Endodermal cell (in vitro differentiated cells): ENCODE data around the gene NFIA. TPM values are rescaled to one million over a fixed set of nuclear protein-coding genes. Genes with fewer than 3 reads are reported as not detected.

Source experiments
- DNase-seq: peaks from one replicate; pipeline ENCODE4 v3.0.0-alpha.2; 2017
- H3K27ac ChIP-seq: 2 replicates; pipeline ENCODE4 v1.5.1; 2013; ENCODE audit warnings: mild to moderate bottlenecking, low read depth, low read length, moderate library complexity
- H3K27me3 ChIP-seq: 2 replicates; pipeline ENCODE4 v1.6.1; 2013; ENCODE audit warnings: mild to moderate bottlenecking, low read length, moderate library complexity; ENCODE audit not compliant: insufficient read depth, control insufficient read depth, poor library complexity, severe bottlenecking
- H3K36me3 ChIP-seq: 2 replicates; pipeline ENCODE4 v1.7.0; 2013; ENCODE audit warnings: mild to moderate bottlenecking, low read length, moderate library complexity; ENCODE audit not compliant: control insufficient read depth, insufficient read depth
- H3K4me1 ChIP-seq: one replicate; pipeline ENCODE4 v1.7.0; 2013; ENCODE audit warnings: low read length; ENCODE audit not compliant: control insufficient read depth, insufficient read depth
- H3K4me3 ChIP-seq: 2 replicates; pipeline ENCODE4 v1.5.1; 2013; ENCODE audit warnings: mild to moderate bottlenecking, low read length, moderate library complexity
- H3K9ac ChIP-seq: 2 replicates; pipeline ENCODE4 v1.6.1; 2013; ENCODE audit warnings: mild to moderate bottlenecking, low read length, moderate library complexity; ENCODE audit not compliant: poor library complexity, severe bottlenecking; ENCODE audit errors: extremely low read depth
- H3K9me3 ChIP-seq: 2 replicates; pipeline ENCODE4 v1.6.1; 2013; ENCODE audit warnings: mild to moderate bottlenecking, low read length, moderate library complexity; ENCODE audit not compliant: control insufficient read depth
- H3K27ac Mint-ChIP-seq: 2 replicates; pipeline ENCODE4 v1.8.0; 2020; ENCODE audit warnings: mixed read lengths
- H3K27me3 Mint-ChIP-seq: 2 replicates; pipeline ENCODE4 v1.8.0; 2021; ENCODE audit warnings: mild to moderate bottlenecking, mixed read lengths; ENCODE audit not compliant: insufficient read depth
- H3K36me3 Mint-ChIP-seq: 2 replicates; pipeline ENCODE4 v1.8.0; 2020; ENCODE audit warnings: low read depth, mixed read lengths
- H3K4me1 Mint-ChIP-seq: 2 replicates; pipeline ENCODE4 v1.8.0; 2020; ENCODE audit warnings: mixed read lengths
- H3K4me3 Mint-ChIP-seq: 2 replicates; pipeline ENCODE4 v1.8.0; 2020; ENCODE audit warnings: mild to moderate bottlenecking, moderate library complexity, mixed read lengths
- H3K9me3 Mint-ChIP-seq: 2 replicates; pipeline ENCODE4 v1.8.0; 2020; ENCODE audit warnings: mild to moderate bottlenecking, mixed read lengths
- WGBS, 2 experiments: methylation state at CpG; one replicate each; pipeline versions ENCODE4 v1.1.5 to v1.1.7; 2013; ENCODE audit warnings: missing lambda C conversion rate in 2 of 2, mixed read lengths in 1 of 2; ENCODE audit not compliant: insufficient coverage in 1 of 2, insufficient read length in 1 of 2; 5-methylcytosine and 5-hydroxymethylcytosine counted together
- total RNA-seq, 2 donors: library from RNA; stranded (reverse); fragmentation: NEBNext Ultra II Directional in 1 of 2; extraction: Animal tissue kit (Norgen Biotek cat#: 25700) in 1 of 2; gene quantifications; 2 replicates in 1 of 2; 3 replicates in 1 of 2; pipeline ENCODE4 v1.2.1, GENCODE V29; 2021
- TF ChIP-seq, protein P1 (sequence below): fragments of 200-600 bp; sonication (generic); conservative IDR thresholded peaks from 2 replicates; pipeline ENCODE4 v1.5.0; 2021; ENCODE audit warnings: antibody characterized with exemption, mild to moderate bottlenecking

The NFIA gene
- total RNA-seq, 2 donors from 2014 or later, result 2.3 to 3.8 TPM

DNA sequence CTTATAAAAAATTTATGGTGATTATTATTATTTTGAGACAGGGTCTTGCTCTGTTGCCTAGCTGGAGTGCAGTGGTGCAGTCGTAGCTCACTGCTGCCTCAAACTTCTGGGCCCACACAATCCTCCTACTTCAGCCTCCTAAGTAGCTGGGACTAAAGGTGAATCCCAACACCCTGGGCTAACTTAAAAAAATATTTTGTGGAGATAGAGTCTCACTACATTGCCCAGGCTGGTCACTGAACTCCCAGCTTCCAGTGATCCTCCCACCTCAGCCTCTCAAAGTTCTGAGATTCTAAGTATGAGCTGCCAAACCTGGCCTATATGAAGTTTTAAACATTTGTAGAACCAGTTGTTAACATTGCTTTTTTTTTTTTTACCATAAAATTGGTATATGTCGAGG is 18.2 kb downstream of the NFIA start:
- Mint-ChIP-seq H3K36me3 (no peaks in the 10 kb centered on the region), H3K4me1 (no peaks in the 10 kb centered on the region), H3K27ac (no peak overlapping the region), H3K4me3 (no peak overlapping the region), H3K9me3 (no peaks in the 10 kb centered on the region), H3K27me3 (no peaks in the 10 kb centered on the region)
- Histone ChIP-seq H3K36me3 (no peaks in the 10 kb centered on the region), H3K9me3 (no peaks in the 10 kb centered on the region), H3K4me3 (no peak overlapping the region), H3K27ac (no peak overlapping the region), H3K4me1 (no peaks in the 10 kb centered on the region), H3K9ac (no peak overlapping the region), H3K27me3 (no peaks in the 10 kb centered on the region)
- TF ChIP-seq, protein P1, sequence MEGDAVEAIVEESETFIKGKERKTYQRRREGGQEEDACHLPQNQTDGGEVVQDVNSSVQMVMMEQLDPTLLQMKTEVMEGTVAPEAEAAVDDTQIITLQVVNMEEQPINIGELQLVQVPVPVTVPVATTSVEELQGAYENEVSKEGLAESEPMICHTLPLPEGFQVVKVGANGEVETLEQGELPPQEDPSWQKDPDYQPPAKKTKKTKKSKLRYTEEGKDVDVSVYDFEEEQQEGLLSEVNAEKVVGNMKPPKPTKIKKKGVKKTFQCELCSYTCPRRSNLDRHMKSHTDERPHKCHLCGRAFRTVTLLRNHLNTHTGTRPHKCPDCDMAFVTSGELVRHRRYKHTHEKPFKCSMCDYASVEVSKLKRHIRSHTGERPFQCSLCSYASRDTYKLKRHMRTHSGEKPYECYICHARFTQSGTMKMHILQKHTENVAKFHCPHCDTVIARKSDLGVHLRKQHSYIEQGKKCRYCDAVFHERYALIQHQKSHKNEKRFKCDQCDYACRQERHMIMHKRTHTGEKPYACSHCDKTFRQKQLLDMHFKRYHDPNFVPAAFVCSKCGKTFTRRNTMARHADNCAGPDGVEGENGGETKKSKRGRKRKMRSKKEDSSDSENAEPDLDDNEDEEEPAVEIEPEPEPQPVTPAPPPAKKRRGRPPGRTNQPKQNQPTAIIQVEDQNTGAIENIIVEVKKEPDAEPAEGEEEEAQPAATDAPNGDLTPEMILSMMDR, result no peak
- DNase-seq, result no peak
- WGBS, 2 experiments, result 93 to 100% methylated on average over 1 to 2 of the region's 2 CpGs

GRCh38 chr1:61101536-61101935 is 19.2 kb downstream of the NFIA start:
- Mint-ChIP-seq H3K4me3 (no peak overlapping the region), H3K36me3 (no peaks in the 10 kb centered on the region), H3K9me3 (no peaks in the 10 kb centered on the region), H3K27me3 (no peaks in the 10 kb centered on the region), H3K4me1 (no peaks in the 10 kb centered on the region), H3K27ac (no peak overlapping the region)
- Histone ChIP-seq H3K36me3 (no peaks in the 10 kb centered on the region), H3K27me3 (no peaks in the 10 kb centered on the region), H3K4me3 (no peak overlapping the region), H3K9ac (no peak overlapping the region), H3K9me3 (no peaks in the 10 kb centered on the region), H3K4me1 (no peaks in the 10 kb centered on the region), H3K27ac (no peak overlapping the region)
- DNase-seq, result no peak
- WGBS, 2 experiments, result 97 to 100% methylated on average over 1 to 5 of the region's 5 CpGs
- TF ChIP-seq, protein P1, result no peak

DNA sequence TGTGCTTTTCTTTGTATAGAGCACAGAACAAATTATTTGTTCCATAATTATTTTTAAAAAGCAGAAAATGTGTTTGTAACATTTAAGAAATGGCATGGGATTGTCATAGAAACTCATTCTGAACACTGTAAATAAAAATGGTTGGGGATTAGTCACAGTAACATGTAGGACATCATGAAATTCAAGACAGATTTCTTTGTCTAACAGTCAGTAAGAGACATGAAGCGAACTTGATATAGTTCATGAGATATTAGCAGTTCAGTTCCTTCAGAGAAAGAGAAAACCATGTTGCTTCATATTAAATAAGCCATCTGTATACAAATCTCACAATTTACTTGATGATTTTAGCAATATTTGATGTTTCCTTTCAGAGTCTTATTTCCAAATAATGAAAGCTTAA is 19.7 kb downstream of the NFIA start:
- no peak overlapping the region for H3K4me3 Mint-ChIP-seq
- Histone ChIP-seq H3K4me1 (no peaks in the 10 kb centered on the region), H3K27ac (no peak overlapping the region), H3K9me3 (no peaks in the 10 kb centered on the region), H3K36me3 (no peaks in the 10 kb centered on the region), H3K27me3 (no peaks in the 10 kb centered on the region), H3K9ac (no peak overlapping the region), H3K4me3 (no peak overlapping the region)
- H3K9me3 Mint-ChIP-seq, result no peaks in the 10 kb centered on the region
- DNase-seq, result no peak
- TF ChIP-seq, protein P1, result no peak
- no peaks in the 10 kb centered on the region for H3K4me1 Mint-ChIP-seq
- WGBS, 2 experiments, result 100% methylated on average over 1 of the region's 1 CpG; no CpG with 5 or more reads in 1 of the 2 experiments
- no peak overlapping the region for H3K27ac Mint-ChIP-seq
- no peaks in the 10 kb centered on the region for H3K36me3 Mint-ChIP-seq
- no peaks in the 10 kb centered on the region for H3K27me3 Mint-ChIP-seq
